ENCODE results near the gene KCNMA1. TPM values are rescaled to one million over a fixed set of nuclear protein-coding genes. Genes with fewer than 3 reads are reported as not detected.

Gene KCNMA1
- total RNA-seq, 8 experiments from 2014 or later = 4.3 to 81.4 (median 17.3) TPM

GRCh38 chr10:77070346-77070745, 567.3 kb downstream of the KCNMA1 start:
- Histone ChIP-seq H3K4me3 (no peak overlapping the region), H3K27ac (no peak overlapping the region), H3K4me1 (replicated peaks in 1 of 2) (peaks cover 3 to 9% of the 10 kb centered on the region in 2 donors)
- ATAC-seq (replicated peaks in 6 of 8) = no peak
- in situ Hi-C loops (cut with MboI; ENCODE audit: low pct_unique_long_range_greater_than_20kb in 2 of 9, low sequenced_read_pairs in 9 of 9, unreplicated experiment in 9 of 9) = no loop called here
- 90 to 100% (median 100%) methylated on average over 1 to 5 of the region's 5 CpGs; no CpG with 5 or more reads in 3 of the 10 experiments for WGBS, 10 experiments

GRCh38 chr10:77068969-77069368, 568.6 kb downstream of the KCNMA1 start:
- H3K27ac ChIP-seq = no peak overlapping the region
- no peak overlapping the region for H3K4me3 ChIP-seq
- whole genome bisulfite sequencing, 10 experiments = 28 to 100% (median 92%) methylated on average over 1 to 3 of the region's 3 CpGs; no CpG with 5 or more reads in 3 of the 10 experiments
- peak in 1 of 8 experiments; percentile 64 for ATAC-seq (replicated peaks in 6 of 8)
- in situ Hi-C loops (cut with MboI; ENCODE audit: low pct_unique_long_range_greater_than_20kb in 2 of 9, low sequenced_read_pairs in 9 of 9, unreplicated experiment in 9 of 9) = no loop called here
- peaks cover 3 to 9% of the 10 kb centered on the region in 2 donors for H3K4me1 ChIP-seq (replicated peaks in 1 of 2)

- Histone ChIP-seq H3K4me3 (no peak overlapping the region), H3K4me1 (replicated peaks in 1 of 2) (peaks cover 3 to 9% of the 10 kb centered on the region in 2 donors), H3K27ac (no peak overlapping the region)
- WGBS, 10 experiments = 60 to 100% (median 88%) methylated on average over 1 to 4 of the region's 4 CpGs; no CpG with 5 or more reads in 4 of the 10 experiments
- in situ Hi-C loops (cut with MboI; ENCODE audit: low pct_unique_long_range_greater_than_20kb in 2 of 9, low sequenced_read_pairs in 9 of 9, unreplicated experiment in 9 of 9) = no loop called here
- no peak for ATAC-seq (replicated peaks in 6 of 8)
These were observed 569.3 kb downstream of the KCNMA1 start for GRCh38 chr10:77068272-77068671.

GRCh38 chr10:77062381-77062780, 575.2 kb downstream of the KCNMA1 start:
- no peak for ATAC-seq (replicated peaks in 6 of 8)
- H3K27ac ChIP-seq = no peak overlapping the region
- no peak overlapping the region for H3K4me3 ChIP-seq
- WGBS, 10 experiments = 83 to 100% (median 91%) methylated on average over 2 to 3 of the region's 3 CpGs; no CpG with 5 or more reads in 1 of the 10 experiments
- in situ Hi-C loops (cut with MboI; ENCODE audit: low pct_unique_long_range_greater_than_20kb in 2 of 9, low sequenced_read_pairs in 9 of 9, unreplicated experiment in 9 of 9) = no loop called here
- H3K4me1 ChIP-seq (replicated peaks in 1 of 2) = no peaks in the 10 kb centered on the region

- H3K27ac ChIP-seq = no peak overlapping the region
- no peaks in the 10 kb centered on the region for H3K4me1 ChIP-seq (replicated peaks in 1 of 2)
- 46 to 100% (median 85%) methylated on average over 1 to 2 of the region's 2 CpGs; no CpG with 5 or more reads in 1 of the 10 experiments for WGBS, 10 experiments
- no peak for ATAC-seq (replicated peaks in 6 of 8)
- H3K4me3 ChIP-seq = no peak overlapping the region
- in situ Hi-C loops (cut with MboI; ENCODE audit: low pct_unique_long_range_greater_than_20kb in 2 of 9, low sequenced_read_pairs in 9 of 9, unreplicated experiment in 9 of 9) = no loop called here
These were observed 576.7 kb downstream of the KCNMA1 start for GRCh38 chr10:77060913-77061312.

GRCh38 chr10:77056650-77057049, 581.0 kb downstream of the KCNMA1 start:
- no peak for ATAC-seq (replicated peaks in 6 of 8)
- Histone ChIP-seq H3K4me1 (replicated peaks in 1 of 2) (peaks cover 0 to 6% of the 10 kb centered on the region in 2 donors), H3K4me3 (no peak overlapping the region), H3K27ac (no peak overlapping the region)
- WGBS, 10 experiments = 52 to 100% (median 89%) methylated on average over 1 to 2 of the region's 2 CpGs
- in situ Hi-C loops (cut with MboI; ENCODE audit: low pct_unique_long_range_greater_than_20kb in 2 of 9, low sequenced_read_pairs in 9 of 9, unreplicated experiment in 9 of 9) = no loop called here

GRCh38 chr10:77052593-77052992, 585.0 kb downstream of the KCNMA1 start:
- no peak overlapping the region for H3K27ac ChIP-seq
- peaks cover 0 to 6% of the 10 kb centered on the region in 2 donors for H3K4me1 ChIP-seq (replicated peaks in 1 of 2)
- ATAC-seq (replicated peaks in 6 of 8) = no peak
- H3K4me3 ChIP-seq = no peak overlapping the region
- in situ Hi-C loops (cut with MboI; ENCODE audit: low pct_unique_long_range_greater_than_20kb in 2 of 9, low sequenced_read_pairs in 9 of 9, unreplicated experiment in 9 of 9) = no loop called here
- 53 to 100% (median 93%) methylated on average over 1 to 2 of the region's 2 CpGs; no CpG with 5 or more reads in 1 of the 10 experiments for WGBS, 10 experiments

GRCh38 chr10:77051837-77052236, 585.8 kb downstream of the KCNMA1 start:
- ATAC-seq (replicated peaks in 6 of 8) = no peak
- Histone ChIP-seq H3K4me1 (replicated peaks in 1 of 2) (peaks cover 0 to 6% of the 10 kb centered on the region in 2 donors), H3K27ac (no peak overlapping the region), H3K4me3 (no peak overlapping the region)
- in situ Hi-C loops (cut with MboI; ENCODE audit: low pct_unique_long_range_greater_than_20kb in 2 of 9, low sequenced_read_pairs in 9 of 9, unreplicated experiment in 9 of 9) = no loop called here

- Histone ChIP-seq H3K27ac (no peak overlapping the region), H3K4me3 (no peak overlapping the region), H3K4me1 (replicated peaks in 1 of 2) (peaks cover 5 to 10% of the 10 kb centered on the region in 2 donors)
- in situ Hi-C loops (cut with MboI; ENCODE audit: low pct_unique_long_range_greater_than_20kb in 2 of 9, low sequenced_read_pairs in 9 of 9, unreplicated experiment in 9 of 9) = no loop called here
- ATAC-seq (replicated peaks in 6 of 8) = peak in 2 of 8 experiments; percentile 23 to 33
- WGBS, 10 experiments = 20 to 96% (median 50%) methylated on average over 1 to 3 of the region's 3 CpGs; no CpG with 5 or more reads in 1 of the 10 experiments
These were observed 587.7 kb downstream of the KCNMA1 start for GRCh38 chr10:77049896-77050295.

- in situ Hi-C loops (cut with MboI; ENCODE audit: low pct_unique_long_range_greater_than_20kb in 2 of 9, low sequenced_read_pairs in 9 of 9, unreplicated experiment in 9 of 9) = no loop called here
- H3K27ac ChIP-seq = no peak overlapping the region
- ATAC-seq (replicated peaks in 6 of 8) = no peak
- H3K4me3 ChIP-seq = no peak overlapping the region
- 58 to 100% (median 83%) methylated on average over 1 to 3 of the region's 3 CpGs; no CpG with 5 or more reads in 2 of the 10 experiments for WGBS, 10 experiments
- peaks cover 5 to 10% of the 10 kb centered on the region in 2 donors for H3K4me1 ChIP-seq (replicated peaks in 1 of 2)
These were observed 588.5 kb downstream of the KCNMA1 start for GRCh38 chr10:77049146-77049545.

- peak in 2 of 8 experiments; percentile 42 to 58 for ATAC-seq (replicated peaks in 6 of 8)
- Histone ChIP-seq H3K4me3 (no peak overlapping the region), H3K27ac (no peak overlapping the region), H3K4me1 (replicated peaks in 1 of 2) (peaks cover 4 to 5% of the 10 kb centered on the region in 2 donors)
- 14 to 83% (median 50%) methylated on average over 1 to 2 of the region's 2 CpGs; no CpG with 5 or more reads in 4 of the 10 experiments for WGBS, 10 experiments
- in situ Hi-C loops (cut with MboI; ENCODE audit: low pct_unique_long_range_greater_than_20kb in 2 of 9, low sequenced_read_pairs in 9 of 9, unreplicated experiment in 9 of 9) = no loop called here
These were observed 592.5 kb downstream of the KCNMA1 start for GRCh38 chr10:77045085-77045484.

GRCh38 chr10:77043420-77043763, 594.2 kb downstream of the KCNMA1 start:
- 83 to 100% (median 94%) methylated on average over 1 to 2 of the region's 2 CpGs; no CpG with 5 or more reads in 2 of the 10 experiments for WGBS, 10 experiments
- Histone ChIP-seq H3K4me1 (replicated peaks in 1 of 2) (peaks cover 5 to 7% of the 10 kb centered on the region in 2 donors), H3K27ac (no peak overlapping the region), H3K4me3 (no peak overlapping the region)
- in situ Hi-C loops (cut with MboI; ENCODE audit: low pct_unique_long_range_greater_than_20kb in 2 of 9, low sequenced_read_pairs in 9 of 9, unreplicated experiment in 9 of 9) = no loop called here
- ATAC-seq (replicated peaks in 6 of 8) = no peak

GRCh38 chr10:77042706-77043419, 594.7 kb downstream of the KCNMA1 start:
- ATAC-seq (replicated peaks in 6 of 8) = no peak
- in situ Hi-C loops (cut with MboI; ENCODE audit: low pct_unique_long_range_greater_than_20kb in 2 of 9, low sequenced_read_pairs in 9 of 9, unreplicated experiment in 9 of 9) = no loop called here
- WGBS, 10 experiments = 38 to 100% (median 80%) methylated on average over 1 to 4 of the region's 4 CpGs; no CpG with 5 or more reads in 1 of the 10 experiments

More at GRCh38 chr10:77042706-77043419, 594.7 kb downstream of the KCNMA1 start:
- Histone ChIP-seq H3K4me3 (no peak overlapping the region), H3K4me1 (replicated peaks in 1 of 2) (peaks cover 5 to 11% of the 10 kb centered on the region in 2 donors), H3K27ac (no peak overlapping the region)
